Thymus (tissue), 11 donors: Measurements from ENCODE around the gene UGT1A3. TPM values are rescaled to one million over a fixed set of nuclear protein-coding genes. Genes with fewer than 3 reads are reported as not detected.

Source experiments
- DNase-seq, 9 donors: peaks; one replicate each; pipeline ENCODE4 v3.0.0-alpha.2; 2013; ENCODE audit warnings: low spot score in 9 of 9, low read depth in 6 of 9, missing footprints in 1 of 9
- H3K27ac ChIP-seq, 2 donors: one replicate each; pipeline ENCODE4 v1.5.1; 2013; ENCODE audit warnings: control low read depth in 1 of 2, low read depth in 1 of 2, low read length in 1 of 2, mild to moderate bottlenecking in 1 of 2, moderate library complexity in 1 of 2
- H3K27me3 ChIP-seq, 2 donors: one replicate each; pipeline ENCODE4 v1.5.1; 2013; ENCODE audit warnings: low read length in 1 of 2; ENCODE audit not compliant: control insufficient read depth in 2 of 2, insufficient read depth in 1 of 2
- H3K36me3 ChIP-seq, 2 donors: one replicate each; pipeline ENCODE4 v1.5.1; 2013; ENCODE audit warnings: low read length in 1 of 2, mild to moderate bottlenecking in 1 of 2, moderate library complexity in 1 of 2; ENCODE audit not compliant: control insufficient read depth in 2 of 2, insufficient read depth in 2 of 2
- H3K4me1 ChIP-seq, 2 donors: one replicate each; pipeline ENCODE4 v1.5.1; 2013; ENCODE audit warnings: low read length in 2 of 2; ENCODE audit not compliant: control insufficient read depth in 2 of 2, insufficient read depth in 2 of 2
- H3K4me3 ChIP-seq, 2 donors: one replicate each; pipeline ENCODE4 v1.5.1; 2013; ENCODE audit warnings: low read length in 2 of 2, control low read depth in 1 of 2, mild to moderate bottlenecking in 1 of 2
- H3K9me3 ChIP-seq, 2 donors: one replicate each; pipeline ENCODE4 v1.5.1; 2013; ENCODE audit warnings: low read length in 1 of 2, mild to moderate bottlenecking in 1 of 2; ENCODE audit not compliant: control insufficient read depth in 2 of 2, insufficient read depth in 1 of 2
- WGBS: extraction: QIAGEN DNeasy Blood & Tissue Kit; methylation state at CpG from one replicate; pipeline ENCODE4 v1.1.7; 2013; 5-methylcytosine and 5-hydroxymethylcytosine counted together
- polyA plus RNA-seq: library from polyadenylated mRNA; stranded (reverse); fragments of 200-250 nt; gene quantifications from one replicate; pipeline ENCODE4 v1.2.3, GENCODE V29; 2013
- total RNA-seq: library from RNA; stranded (reverse); fragments of 120-200 nt; gene quantifications from one replicate; pipeline ENCODE4 v1.2.4, GENCODE V29; 2013
- donor health status: healthy.

The UGT1A3 gene
- total and polyA plus RNA-seq, 2 donors: not detected

GRCh38 chr2:233803994-233804393 is 75.2 kb downstream of the UGT1A3 start:
- 78% methylated on average over 8 of the region's 8 CpGs for WGBS
- Histone ChIP-seq H3K36me3 (no peaks in the 10 kb centered on the region), H3K4me3 (no peak overlapping the region), H3K9me3 (peaks cover 0 to 4% of the 10 kb centered on the region in 2 donors), H3K4me1 (no peaks in the 10 kb centered on the region), H3K27me3 (peaks cover 0 to 4% of the 10 kb centered on the region in 2 donors), H3K27ac (no peak overlapping the region)
- DNase-seq: no peak

GRCh38 chr2:233807215-233807865 is 78.5 kb downstream of the UGT1A3 start:
- Histone ChIP-seq H3K36me3 (no peaks in the 10 kb centered on the region), H3K4me1 (no peaks in the 10 kb centered on the region), H3K27ac (no peak overlapping the region), H3K27me3 (peaks cover 0 to 4% of the 10 kb centered on the region in 2 donors), H3K9me3 (no peaks in the 10 kb centered on the region), H3K4me3 (no peak overlapping the region)
- 80% methylated on average over 12 of the region's 12 CpGs for WGBS
- DNase-seq: no peak

- WGBS: 89% methylated on average over 10 of the region's 10 CpGs
- Histone ChIP-seq H3K4me1 (no peaks in the 10 kb centered on the region), H3K27ac (no peak overlapping the region), H3K36me3 (no peaks in the 10 kb centered on the region), H3K4me3 (no peak overlapping the region), H3K9me3 (no peaks in the 10 kb centered on the region), H3K27me3 (peaks cover 0 to 4% of the 10 kb centered on the region in 2 donors)
- DNase-seq: no peak
Observed at GRCh38 chr2:233807966-233808935, 79.4 kb downstream of the UGT1A3 start.

GRCh38 chr2:233810385-233810784 is 81.5 kb downstream of the UGT1A3 start:
- Histone ChIP-seq H3K9me3 (no peaks in the 10 kb centered on the region), H3K27ac (no peak overlapping the region), H3K36me3 (no peaks in the 10 kb centered on the region), H3K4me3 (no peak overlapping the region), H3K4me1 (no peaks in the 10 kb centered on the region), H3K27me3 (peaks cover 0 to 3% of the 10 kb centered on the region in 2 donors)
- no peak for DNase-seq
- 94% methylated on average over 6 of the region's 6 CpGs for WGBS

- H3K27ac ChIP-seq: no peak overlapping the region
- WGBS: 84% methylated on average over 4 of the region's 4 CpGs
- no peaks in the 10 kb centered on the region for H3K4me1 ChIP-seq
- no peaks in the 10 kb centered on the region for H3K9me3 ChIP-seq
- DNase-seq: no peak
- peaks cover 0 to 3% of the 10 kb centered on the region in 2 donors for H3K27me3 ChIP-seq
- no peak overlapping the region for H3K4me3 ChIP-seq
- H3K36me3 ChIP-seq: no peaks in the 10 kb centered on the region
Observed at GRCh38 chr2:233811087-233811486, 82.2 kb downstream of the UGT1A3 start.

GRCh38 chr2:233811732-233812131 is 82.9 kb downstream of the UGT1A3 start:
- Histone ChIP-seq H3K36me3 (no peaks in the 10 kb centered on the region), H3K4me3 (no peak overlapping the region), H3K4me1 (no peaks in the 10 kb centered on the region), H3K9me3 (no peaks in the 10 kb centered on the region), H3K27ac (no peak overlapping the region), H3K27me3 (peaks cover 0 to 3% of the 10 kb centered on the region in 2 donors)
- 92% methylated on average over 8 of the region's 8 CpGs for WGBS
- no peak for DNase-seq

- 95% methylated on average over 3 of the region's 3 CpGs for WGBS
- H3K4me3 ChIP-seq: no peak overlapping the region
- peaks cover 0 to 3% of the 10 kb centered on the region in 2 donors for H3K27me3 ChIP-seq
- no peak for DNase-seq
- no peaks in the 10 kb centered on the region for H3K4me1 ChIP-seq
- H3K36me3 ChIP-seq: no peaks in the 10 kb centered on the region
- no peaks in the 10 kb centered on the region for H3K9me3 ChIP-seq
- no peak overlapping the region for H3K27ac ChIP-seq
Observed at GRCh38 chr2:233813236-233814055, 84.6 kb downstream of the UGT1A3 start.

- no peak for DNase-seq
- 91% methylated on average over 2 of the region's 2 CpGs for WGBS
- no peak overlapping the region for H3K4me3 ChIP-seq
- no peaks in the 10 kb centered on the region for H3K9me3 ChIP-seq
- H3K4me1 ChIP-seq: no peaks in the 10 kb centered on the region
- H3K27me3 ChIP-seq: peaks cover 0 to 3% of the 10 kb centered on the region in 2 donors
- H3K27ac ChIP-seq: no peak overlapping the region
- no peaks in the 10 kb centered on the region for H3K36me3 ChIP-seq
Observed at GRCh38 chr2:233814056-233814835, 85.4 kb downstream of the UGT1A3 start.
